Activated naive CD4-positive, alpha-beta T cell treated with Interleukin-2 at 50 U/mL for 16 hours (primary cell): ENCODE results near the gene SLC22A23.
"Not testable (repeated sequence)": the region's sequence is repeated elsewhere in the genome, so short reads cannot be mapped to it uniquely, and the experiment has no call there.

Experiments
- DNase-seq: peaks from one replicate; pipeline ENCODE4 v3.0.0-alpha.2; 2020

Gene SLC22A23

GRCh38 chr6:3259491-3259958, 197.3 kb downstream of the SLC22A23 start:
- peak; percentile 34 for DNase-seq

DNA sequence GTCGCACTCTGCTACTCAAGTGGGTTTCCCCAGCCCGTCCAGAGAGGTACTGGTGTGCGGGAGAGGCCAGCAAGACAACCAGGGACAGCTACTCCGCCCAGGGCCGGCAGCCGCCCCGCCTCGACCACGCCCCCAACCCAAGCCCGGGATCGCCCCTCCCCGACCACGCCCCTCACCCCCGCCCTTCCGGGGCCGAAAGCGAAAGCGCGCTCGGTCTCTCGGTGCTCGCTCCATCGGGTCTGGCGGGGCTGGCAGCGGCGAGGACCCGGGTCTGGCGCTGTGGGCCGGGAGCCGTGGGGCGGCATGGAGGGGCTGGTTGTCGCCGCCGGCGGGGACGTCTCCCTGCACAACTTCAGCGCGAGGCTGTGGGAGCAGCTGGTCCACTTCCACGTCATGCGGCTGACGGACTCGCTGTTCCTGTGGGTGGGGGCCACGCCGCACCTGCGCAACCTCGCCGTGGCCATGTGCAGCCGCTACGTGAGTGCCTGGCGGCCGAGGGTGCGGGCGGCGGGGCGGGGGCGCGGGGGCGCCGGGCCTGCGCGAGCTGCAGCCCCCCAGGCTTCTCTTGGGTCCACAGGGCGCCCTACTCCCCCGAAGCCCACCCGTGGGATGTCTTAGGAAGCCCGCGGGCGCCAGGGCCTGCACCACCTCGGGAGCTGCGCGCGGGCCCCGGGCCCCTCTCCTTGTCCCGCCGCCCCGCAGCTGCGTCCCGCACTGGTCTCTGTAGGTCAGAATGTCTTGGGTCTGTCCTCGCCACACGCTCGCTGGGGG, 197.9 kb downstream of the SLC22A23 start, which contains the start of gene PSMG4:
Gene PSMG4, plus strand, starts transcription at position 228 of the 771 bp plus-strand sequence. Its CDS starts 76 bp downstream, at position 304.
- DNase-seq, result peak; percentile 94

- DNase-seq, result no peak
Observed at GRCh38 chr6:3258201-3258600, 198.6 kb downstream of the SLC22A23 start.

DNA sequence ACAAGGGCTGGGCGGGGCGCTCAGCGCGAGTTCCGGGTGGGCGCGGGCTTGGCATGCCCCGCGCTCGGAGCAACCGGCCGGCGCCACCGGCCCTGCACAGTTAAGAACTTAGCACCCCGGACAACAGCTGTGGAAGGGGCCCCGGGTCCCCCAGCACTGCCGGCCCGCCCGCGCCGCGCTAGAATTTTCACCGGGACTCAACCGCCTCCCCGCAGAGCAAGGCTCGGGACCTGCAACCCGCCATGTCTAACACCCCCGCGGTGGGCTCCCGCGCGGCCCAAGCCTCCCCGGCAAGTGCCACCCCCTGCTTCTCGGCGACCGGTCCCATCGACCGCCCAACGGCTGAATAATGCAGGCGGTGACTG, 203.3 kb downstream of the SLC22A23 start:
- no peak for DNase-seq

DNA sequence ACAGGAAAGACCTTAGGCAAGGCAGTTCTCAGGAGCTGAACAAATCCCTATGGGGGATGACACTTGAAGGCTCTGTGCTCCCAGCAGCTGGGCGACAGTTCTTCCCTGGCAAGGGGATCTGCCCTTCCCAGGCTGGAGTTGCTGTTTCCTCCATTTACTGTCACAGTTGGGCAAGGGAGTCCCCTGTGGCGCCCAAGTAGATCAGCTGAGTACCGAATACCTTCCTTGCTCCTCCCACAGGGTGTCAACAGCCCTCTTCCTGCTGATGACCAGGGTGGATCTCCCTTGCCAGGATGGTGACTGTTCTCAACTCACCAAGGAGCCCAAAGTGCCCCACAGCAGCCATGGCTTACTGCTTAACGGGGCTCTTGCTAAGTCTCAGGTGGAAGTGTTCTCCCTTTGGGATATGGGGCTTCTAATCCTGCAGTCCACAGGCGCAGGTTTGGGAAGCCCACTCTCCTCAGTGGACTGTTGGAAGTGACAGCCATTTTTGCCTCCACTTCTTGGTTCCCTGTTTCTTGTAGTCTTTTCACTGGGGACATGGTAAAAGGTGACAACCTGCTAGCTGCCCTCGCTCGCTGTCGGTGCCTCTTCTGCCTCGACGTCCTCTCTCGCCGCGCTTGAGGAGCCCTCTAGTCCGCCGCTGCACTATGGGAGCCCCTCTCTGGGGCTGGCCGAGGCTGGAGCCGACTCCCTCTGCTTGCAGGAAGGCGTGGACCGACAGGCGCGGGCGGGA, 203.8 kb downstream of the SLC22A23 start:
- DNase-seq, result no peak

GRCh38 chr6:3252369-3252768, 204.5 kb downstream of the SLC22A23 start:
- DNase-seq, result no peak

- peak; percentile 84 for DNase-seq
Observed at GRCh38 chr6:3251462-3252314, 205.2 kb downstream of the SLC22A23 start.

- no peak for DNase-seq
Observed at GRCh38 chr6:3250231-3250675, 206.6 kb downstream of the SLC22A23 start.

- no peak for DNase-seq
Observed at GRCh38 chr6:3249821-3250220, 207.0 kb downstream of the SLC22A23 start.

GRCh38 chr6:3247255-3248146, 209.3 kb downstream of the SLC22A23 start:
- no peak for DNase-seq

DNA sequence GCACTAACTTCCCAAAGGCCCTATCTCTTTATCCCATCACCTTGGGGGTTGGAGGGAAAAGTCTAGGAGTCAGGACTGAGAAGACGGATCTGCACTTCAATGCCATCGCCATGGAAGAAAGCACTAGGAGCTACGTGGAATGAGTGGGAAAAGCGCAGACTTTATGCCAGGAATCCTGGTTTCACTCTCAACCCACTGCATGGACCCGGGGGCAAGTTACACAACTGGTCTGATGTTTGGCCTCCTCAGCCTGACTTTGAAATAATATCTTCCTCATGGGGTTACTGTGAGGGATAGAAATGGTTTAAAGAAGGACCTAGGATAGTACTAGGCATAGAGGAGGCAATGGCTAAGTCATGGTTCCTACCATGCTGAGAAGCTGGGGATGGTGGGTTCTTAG, 211.6 kb downstream of the SLC22A23 start:
- DNase-seq, result no peak

- DNase-seq, result not testable (repeated sequence)
Observed at GRCh38 chr6:3244832-3245161, 212.1 kb downstream of the SLC22A23 start.

DNA sequence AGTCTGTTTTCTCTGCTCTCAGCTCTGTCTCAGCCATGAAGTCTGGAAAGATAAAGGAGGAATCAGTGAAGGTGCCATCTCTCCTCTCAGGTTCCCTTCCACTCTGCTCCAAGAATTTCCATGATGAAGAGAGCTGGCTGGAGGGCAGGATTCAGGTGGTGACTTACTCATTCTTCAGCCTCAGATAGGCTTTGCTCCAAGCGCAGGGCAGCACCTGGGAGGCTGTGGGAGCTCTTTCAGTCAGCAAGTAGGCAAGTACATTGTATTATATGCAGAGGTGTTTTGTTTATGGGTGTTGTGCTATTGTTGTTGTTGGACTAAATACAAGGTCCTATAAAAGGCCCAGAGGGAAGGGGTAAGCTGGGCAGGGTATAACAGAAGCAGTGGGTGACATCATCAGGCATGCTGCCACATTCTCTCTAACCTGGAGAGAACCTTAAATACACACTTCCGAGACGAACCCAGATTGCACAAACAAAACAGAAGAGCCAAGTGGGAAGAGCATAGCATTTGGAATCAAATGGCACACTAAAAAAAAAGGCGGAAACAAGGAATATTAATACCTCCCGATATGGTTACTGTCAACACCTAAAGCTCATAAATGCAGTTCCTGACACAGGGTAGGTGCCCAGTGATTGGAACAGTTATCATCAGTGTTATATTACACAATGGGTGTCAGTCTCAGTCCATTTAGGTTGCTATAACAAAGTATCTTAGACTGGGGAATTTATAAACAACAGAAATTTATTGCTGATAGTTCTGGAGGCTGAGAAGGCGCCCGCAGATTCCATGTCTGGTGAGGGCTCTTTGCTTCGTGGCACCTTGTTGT, 212.6 kb downstream of the SLC22A23 start:
- no peak for DNase-seq

- DNase-seq, result no peak
Observed at GRCh38 chr6:3242768-3243167, 214.1 kb downstream of the SLC22A23 start.

GRCh38 chr6:3241745-3242144, 215.1 kb downstream of the SLC22A23 start:
- not testable (repeated sequence) for DNase-seq

- DNase-seq, result no peak
Observed at GRCh38 chr6:3240595-3240994, 216.3 kb downstream of the SLC22A23 start.

DNA sequence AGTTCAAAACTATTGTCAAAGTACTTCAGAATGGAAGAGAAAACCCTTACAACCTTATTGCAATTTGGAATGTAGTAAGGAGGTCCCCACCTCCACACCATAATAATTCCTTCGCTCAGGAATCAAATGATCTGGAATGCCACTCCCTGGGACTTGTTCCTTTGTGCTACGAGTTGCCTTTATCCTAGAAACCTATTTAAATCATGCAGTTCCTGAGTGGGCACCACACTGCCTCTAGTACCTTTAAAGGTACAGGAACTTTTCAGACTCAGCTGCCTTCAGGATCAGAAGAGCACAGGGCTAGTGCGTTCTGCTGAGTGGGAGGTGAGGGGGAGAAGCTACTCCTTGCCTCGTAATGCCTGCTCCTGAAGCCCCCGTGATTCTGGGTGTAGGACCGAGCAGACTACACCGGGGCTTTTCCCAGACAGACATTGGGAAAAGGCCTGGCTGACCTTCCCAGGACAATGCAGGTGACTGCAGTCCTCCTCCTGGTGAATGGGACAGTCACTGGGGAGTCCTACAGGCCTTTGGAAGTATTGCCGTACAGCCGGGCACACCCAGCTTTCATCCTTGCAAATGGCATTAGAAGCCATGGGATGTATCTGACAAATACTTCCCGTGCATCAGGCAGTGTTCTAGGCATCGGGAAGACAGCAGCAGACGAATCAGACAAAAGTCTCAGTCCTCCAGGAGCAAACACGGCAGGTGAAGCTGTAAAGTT, 217.6 kb downstream of the SLC22A23 start:
- no peak for DNase-seq

DNA sequence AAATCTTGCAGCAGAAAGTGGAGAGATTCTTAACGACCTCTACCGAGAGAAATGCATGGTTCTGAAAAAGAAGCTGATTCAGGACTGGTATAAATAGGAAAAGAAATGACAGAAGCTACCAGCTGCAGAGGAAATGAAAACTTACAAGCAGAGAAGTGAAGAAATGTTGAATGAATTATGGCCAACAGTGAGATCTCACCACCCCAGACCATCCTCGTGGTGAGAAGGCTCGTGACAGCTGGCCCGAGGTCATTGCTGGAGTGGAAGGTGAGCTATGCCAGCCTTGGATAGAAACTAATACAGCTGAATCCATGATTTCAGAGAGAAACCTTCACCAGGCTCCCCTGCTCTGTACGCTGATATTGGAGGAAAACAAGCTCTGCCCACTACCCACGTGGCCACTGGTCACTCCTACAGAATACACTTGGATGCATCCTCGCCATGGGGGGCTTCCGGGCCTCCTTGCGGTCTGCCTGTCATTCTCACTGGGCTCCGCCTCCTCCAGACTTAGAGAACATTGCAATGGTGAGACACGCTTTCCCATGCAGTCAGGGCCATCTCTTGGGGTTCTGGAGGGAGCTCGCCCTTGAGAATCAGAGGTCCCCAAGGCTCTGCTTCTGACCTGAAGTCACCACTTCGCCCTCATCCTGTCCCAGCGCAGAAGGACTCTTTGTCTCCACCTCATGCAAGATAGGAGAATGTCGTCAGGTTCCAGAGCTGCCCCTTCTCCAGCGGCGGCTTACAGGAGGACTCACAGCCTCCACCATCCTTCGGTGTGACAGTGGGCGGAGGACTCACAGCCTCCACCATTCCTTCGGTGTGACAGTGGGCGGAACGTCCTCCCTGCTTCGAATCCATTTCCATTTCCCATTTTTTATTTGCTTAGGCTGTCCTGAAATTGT, 218.8 kb downstream of the SLC22A23 start:
- no peak for DNase-seq

GRCh38 chr6:3236005-3236404, 220.8 kb downstream of the SLC22A23 start:
- DNase-seq, result no peak
